ENCODE data around the gene TXNDC17.

The TXNDC17 gene

DNA sequence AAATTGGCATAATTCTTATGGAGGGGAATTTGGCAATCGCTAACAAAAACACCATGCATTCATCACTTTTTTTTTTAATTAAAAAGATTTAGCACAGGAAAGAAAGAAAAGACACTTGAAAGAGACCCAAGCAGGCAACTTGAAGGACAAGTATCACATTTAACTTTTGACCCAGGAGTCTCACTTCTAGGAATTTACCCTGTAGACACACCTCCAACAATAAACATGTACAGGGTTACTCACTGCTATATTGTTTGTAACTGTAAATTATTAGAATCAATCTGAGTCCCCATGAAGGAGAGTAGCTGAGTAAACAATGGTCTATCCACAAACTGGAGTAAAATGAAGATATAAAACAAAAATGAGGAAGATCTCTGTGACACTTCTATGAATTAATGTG is 10.5 kb upstream of the TXNDC17 start:
- Histone ChIP-seq H3K27ac (no peak overlapping the region), H3K9ac (no peak overlapping the region), H3K27me3 (no peaks in the 10 kb centered on the region), H3K9me3 (replicated peaks in 1 of 11) (no peaks in the 10 kb centered on the region), H3K36me3 (peaks cover 81 to 100% (median 96%) of the 10 kb centered on the region in 11 experiments), H3K4me2 (no peak overlapping the region), H3K4me1 (peaks cover 0 to 6% (median 0%) of the 10 kb centered on the region in 10 experiments; a peak in 1 of 20 replicates), H3K4me3 (no peak overlapping the region), H4K20me1 (peaks cover 0 to 24% (median 8%) of the 10 kb centered on the region in 11 experiments; a peak in 7 of 22 replicates)
- TF ChIP-seq Cebpa-rat (IDR thresholded peaks at IDR 0.05): no peak

DNA sequence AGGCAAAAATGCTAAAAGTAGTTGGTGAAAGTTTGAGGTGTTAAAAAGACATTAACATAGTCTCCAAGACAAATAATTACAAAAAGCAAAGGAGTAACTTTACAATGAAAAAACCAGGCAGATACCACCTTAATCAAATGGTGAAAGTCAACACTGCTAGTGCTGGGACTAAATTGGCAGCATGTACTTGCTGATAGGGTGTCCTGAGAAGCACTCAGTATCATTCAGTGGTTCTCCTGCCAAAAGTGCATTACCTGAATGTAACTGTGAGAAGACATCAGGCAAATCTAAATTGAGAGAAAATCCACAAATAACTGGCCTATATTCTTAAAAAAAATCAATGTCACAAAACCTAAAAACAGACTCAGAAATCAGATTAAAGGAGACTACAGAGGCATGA is 8.3 kb upstream of the TXNDC17 start:
- H3K4me2 ChIP-seq: no peak overlapping the region
- H3K27ac ChIP-seq: no peak overlapping the region
- H3K9ac ChIP-seq: no peak overlapping the region
- TF ChIP-seq Cebpa-rat (IDR thresholded peaks at IDR 0.05): no peak
- peaks cover 67 to 90% (median 78%) of the 10 kb centered on the region in 11 experiments for H3K36me3 ChIP-seq
- H4K20me1 ChIP-seq: peaks cover 0 to 34% (median 14%) of the 10 kb centered on the region in 11 experiments; a peak in 13 of 22 replicates
- no peaks in the 10 kb centered on the region for H3K9me3 ChIP-seq (replicated peaks in 1 of 11)
- H3K4me3 ChIP-seq: no peak overlapping the region
- peaks cover 0 to 7% (median 0%) of the 10 kb centered on the region in 10 experiments; a peak in 3 of 20 replicates for H3K4me1 ChIP-seq
- H3K27me3 ChIP-seq: no peaks in the 10 kb centered on the region

- TF ChIP-seq Cebpa-rat (IDR thresholded peaks at IDR 0.05): no peak
- Histone ChIP-seq H3K27me3 (no peaks in the 10 kb centered on the region), H4K20me1 (peaks cover 0 to 41% (median 19%) of the 10 kb centered on the region in 11 experiments; a peak in 15 of 22 replicates), H3K9ac (no peak overlapping the region), H3K9me3 (replicated peaks in 1 of 11) (no peaks in the 10 kb centered on the region), H3K4me3 (no peak overlapping the region), H3K4me1 (peaks cover 3 to 14% (median 7%) of the 10 kb centered on the region in 10 experiments; a peak in 19 of 20 replicates), H3K4me2 (no peak overlapping the region), H3K27ac (no peak overlapping the region), H3K36me3 (peaks cover 59 to 83% (median 71%) of the 10 kb centered on the region in 11 experiments)
Measured at GRCh38 chr17:6633263-6633662, 7.6 kb upstream of the TXNDC17 start.

- Histone ChIP-seq H4K20me1 (peaks cover 0 to 36% (median 27%) of the 10 kb centered on the region in 11 experiments; a peak in 15 of 22 replicates), H3K9ac (no peak overlapping the region), H3K36me3 (peaks cover 39 to 56% (median 43%) of the 10 kb centered on the region in 11 experiments), H3K4me3 (no peak overlapping the region), H3K27ac (no peak overlapping the region), H3K9me3 (replicated peaks in 1 of 11) (no peaks in the 10 kb centered on the region), H3K4me1 (peaks cover 18 to 28% (median 22%) of the 10 kb centered on the region in 10 experiments), H3K4me2 (no peak overlapping the region), H3K27me3 (no peaks in the 10 kb centered on the region)
- no peak for TF ChIP-seq Cebpa-rat (IDR thresholded peaks at IDR 0.05)
Measured at GRCh38 chr17:6636105-6636504, 4.8 kb upstream of the TXNDC17 start.

DNA sequence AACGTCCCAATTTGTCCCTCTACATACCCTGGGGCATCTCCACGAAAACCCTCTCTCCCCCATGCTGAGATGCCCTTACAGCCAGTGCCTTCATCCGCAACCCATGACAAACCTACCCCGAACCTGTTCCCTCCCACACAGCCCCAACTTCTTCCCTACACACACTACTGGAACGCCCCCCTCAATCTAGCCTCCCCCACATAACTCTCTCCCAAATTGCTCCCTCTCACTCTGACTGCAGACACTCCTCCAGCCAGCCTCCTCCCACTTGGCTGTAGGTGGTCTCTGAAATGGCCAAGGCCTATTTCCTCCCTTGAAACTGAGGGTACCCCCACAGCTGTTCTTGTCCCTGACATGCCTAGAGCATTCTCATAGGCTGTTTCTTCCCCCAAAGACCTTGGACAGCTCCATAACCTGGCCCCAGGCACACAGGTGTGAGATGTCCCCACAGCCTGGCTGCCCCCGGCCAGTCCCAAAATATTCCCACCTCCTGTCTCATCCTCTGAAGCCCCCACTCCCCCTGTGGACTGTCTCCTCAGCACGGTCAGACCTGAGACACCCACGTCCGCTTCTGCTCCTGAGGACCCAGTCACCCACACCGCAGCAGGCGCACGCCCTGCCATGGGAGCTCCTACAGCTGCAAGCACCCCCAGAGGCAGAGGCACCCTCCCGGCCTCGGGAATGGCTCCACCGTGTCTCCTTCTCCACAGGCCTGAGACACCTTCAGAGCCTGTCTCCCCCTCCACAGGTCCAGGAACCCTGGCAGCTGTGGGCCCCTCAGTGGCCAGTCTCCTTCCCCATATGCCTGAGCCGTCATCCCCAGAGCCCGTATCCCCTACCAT is 4.0 kb upstream of the TXNDC17 start:
- Histone ChIP-seq H4K20me1 (peaks cover 0 to 37% (median 28%) of the 10 kb centered on the region in 11 experiments; a peak in 15 of 22 replicates), H3K9me3 (replicated peaks in 1 of 11) (no peaks in the 10 kb centered on the region), H3K9ac (no peak overlapping the region), H3K4me3 (no peak overlapping the region), H3K4me1 (peaks cover 24 to 28% (median 26%) of the 10 kb centered on the region in 10 experiments), H3K4me2 (no peak overlapping the region), H3K27ac (no peak overlapping the region), H3K36me3 (peaks cover 32 to 49% (median 36%) of the 10 kb centered on the region in 11 experiments), H3K27me3 (no peaks in the 10 kb centered on the region)
- no peak for TF ChIP-seq Cebpa-rat (IDR thresholded peaks at IDR 0.05)

- Histone ChIP-seq H3K9ac (peak overlapping the region in 4 of 11 experiments; percentile 78 to 92 (median 87); a peak in 4 of 22 replicates), H3K27me3 (no peaks in the 10 kb centered on the region)
- no peak for TF ChIP-seq Cebpa-rat (IDR thresholded peaks at IDR 0.05)
Measured at GRCh38 chr17:6637458-6637840, 3.4 kb upstream of the TXNDC17 start.

GRCh38 chr17:6638046-6638908 is 2.6 kb upstream of the TXNDC17 start:
- no peaks in the 10 kb centered on the region for H3K27me3 ChIP-seq
- no peaks in the 10 kb centered on the region for H3K9me3 ChIP-seq (replicated peaks in 1 of 11)
- peaks cover 0 to 48% (median 31%) of the 10 kb centered on the region in 11 experiments; a peak in 14 of 22 replicates for H4K20me1 ChIP-seq
- H3K27ac ChIP-seq: peak overlapping the region in 5 of 11 experiments; percentile 11 to 92 (median 91); a peak in 8 of 22 replicates
- peak overlapping the region in 2 of 10 experiments; percentile 94 to 97; a peak in 3 of 20 replicates for H3K4me3 ChIP-seq
- no peak for TF ChIP-seq Cebpa-rat (IDR thresholded peaks at IDR 0.05)
- peak overlapping the region; percentile 94 to 100 (median 97) for H3K4me2 ChIP-seq
- H3K36me3 ChIP-seq: peaks cover 26 to 44% (median 35%) of the 10 kb centered on the region in 11 experiments
- peak overlapping the region; percentile 21 to 92 (median 89); a peak in 21 of 22 replicates for H3K9ac ChIP-seq
- peaks cover 35 to 43% (median 38%) of the 10 kb centered on the region in 10 experiments for H3K4me1 ChIP-seq

More at GRCh38 chr17:6637458-6637840, 3.4 kb upstream of the TXNDC17 start:
- Histone ChIP-seq H3K36me3 (peaks cover 27 to 44% (median 35%) of the 10 kb centered on the region in 11 experiments), H3K4me2 (peak overlapping the region in 1 of 11 experiments; percentile 96; a peak in 2 of 22 replicates), H4K20me1 (peaks cover 0 to 43% (median 28%) of the 10 kb centered on the region in 11 experiments; a peak in 14 of 22 replicates), H3K9me3 (replicated peaks in 1 of 11) (no peaks in the 10 kb centered on the region), H3K4me1 (peaks cover 31 to 34% (median 32%) of the 10 kb centered on the region in 10 experiments), H3K4me3 (no peak overlapping the region), H3K27ac (no peak overlapping the region)

GRCh38 chr17:6639014-6639585 is 1.8 kb upstream of the TXNDC17 start:
- Histone ChIP-seq H3K27ac (peak overlapping the region; percentile 73 to 92 (median 88); a peak in 21 of 22 replicates), H3K4me2 (peak overlapping the region; percentile 94 to 100 (median 97))

More at GRCh38 chr17:6639014-6639585, 1.8 kb upstream of the TXNDC17 start:
- TF ChIP-seq Cebpa-rat (IDR thresholded peaks at IDR 0.05): no peak
- H3K4me3 ChIP-seq: peak overlapping the region; percentile 72 to 97 (median 92)
- peaks cover 24 to 44% (median 35%) of the 10 kb centered on the region in 11 experiments for H3K36me3 ChIP-seq
- peaks cover 0 to 53% (median 31%) of the 10 kb centered on the region in 11 experiments; a peak in 14 of 22 replicates for H4K20me1 ChIP-seq
- H3K9me3 ChIP-seq (replicated peaks in 1 of 11): no peaks in the 10 kb centered on the region
- no peaks in the 10 kb centered on the region for H3K27me3 ChIP-seq
- peak overlapping the region; percentile 78 to 92 (median 90) for H3K9ac ChIP-seq
- H3K4me1 ChIP-seq: peaks cover 35 to 44% (median 38%) of the 10 kb centered on the region in 10 experiments
